Measurements from ENCODE around the gene PACSIN3. TPM values are rescaled to one million over a fixed set of nuclear protein-coding genes. Genes with fewer than 3 reads are reported as not detected.

The PACSIN3 gene
- total and polyA plus RNA-seq, 2 of the 13 experiments (the other 11 are each of a cell fraction or from before 2014, with no cell fraction given), result 47.9 to 93.3 TPM

DNA sequence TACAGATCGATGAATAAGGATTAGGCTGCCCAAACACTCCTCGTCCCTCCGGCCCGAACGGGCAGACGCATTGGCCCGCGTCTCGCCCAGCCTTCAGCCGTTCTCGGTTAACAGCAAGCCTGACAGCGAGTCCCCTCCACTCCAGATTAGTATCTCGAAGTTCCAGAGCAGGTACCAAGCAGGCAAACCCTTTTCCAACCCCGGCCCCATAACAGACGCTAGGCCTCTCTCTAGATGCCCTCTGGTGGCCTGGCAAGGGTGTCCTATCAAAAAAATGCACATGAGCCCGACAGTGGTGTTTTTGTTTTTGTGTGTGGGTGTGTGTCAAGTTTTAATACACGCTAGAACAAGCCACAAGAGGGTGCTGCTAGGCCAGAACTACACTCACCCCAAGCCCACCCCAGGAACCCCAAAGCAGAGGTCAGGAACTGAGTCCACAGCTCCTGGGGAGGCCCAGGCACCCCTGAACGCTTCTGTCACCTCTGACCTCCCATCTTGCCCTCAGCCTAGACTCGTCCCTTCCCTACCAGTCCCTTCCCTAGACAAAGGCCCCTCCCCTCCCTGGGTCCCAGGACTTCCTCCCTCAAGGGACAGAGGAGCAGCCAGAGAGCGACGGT is 8.9 kb downstream of the PACSIN3 start (continued):
- TF ChIP-seq NFKB2 (CRISPR knock-in tag; IDR thresholded peaks at IDR 0.05; ENCODE audit: borderline replicate concordance) (0 out of 2 replicates have a peak, but pooled peaks have one; percentile 20), ZFX (CRISPR knock-in tag; IDR thresholded peaks at IDR 0.05; ENCODE audit: low read depth) (0 out of 2 replicates have a peak, but pooled peaks have one; percentile 10), KLF12 (CRISPR knock-in tag; IDR thresholded peaks at IDR 0.05; ENCODE audit: borderline replicate concordance) (0 out of 2 replicates have a peak, but pooled peaks have one; percentile 30), ZNF468 (CRISPR knock-in tag; IDR thresholded peaks at IDR 0.05) (0 out of 2 replicates have a peak, but pooled peaks have one; percentile 59), ARID4A (CRISPR knock-in tag; IDR thresholded peaks at IDR 0.05; ENCODE audit: borderline replicate concordance) (peak; percentile 42; the same call in 1 of the 2 replicates), WIZ (CRISPR knock-in tag; IDR thresholded peaks at IDR 0.05) (0 out of 2 replicates have a peak, but pooled peaks have one; percentile 32), SMAD9 (CRISPR knock-in tag; IDR thresholded peaks at IDR 0.05) (0 out of 2 replicates have a peak, but pooled peaks have one; percentile 72), CEBPG (CRISPR knock-in tag; IDR thresholded peaks at IDR 0.05) (no peak), MIXL1 (CRISPR knock-in tag; IDR thresholded peaks at IDR 0.05) (peak; percentile 10; the same call in 1 of the 2 replicates), FOXO4 (CRISPR knock-in tag; conservative IDR thresholded peaks at IDR 0.05) (0 out of 2 replicates have a peak, but pooled peaks have one; percentile 69), MXD3 (CRISPR knock-in tag; IDR thresholded peaks at IDR 0.05) (no peak), HNRNPK (IDR thresholded peaks at IDR 0.05; ENCODE audit: low read depth, low read length, poor library complexity, severe bottlenecking) (peak; percentile 5), TCF7 (IDR thresholded peaks at IDR 0.05; ENCODE audit: low read depth) (no peak), U2AF1 (optimal IDR thresholded peaks at IDR 0.05; ENCODE audit: low read depth, low read length) (peak; percentile 24), ZHX1 (CRISPR knock-in tag; IDR thresholded peaks at IDR 0.05; ENCODE audit: low read depth) (no peak)
- TF ChIP-seq, protein P1, sequence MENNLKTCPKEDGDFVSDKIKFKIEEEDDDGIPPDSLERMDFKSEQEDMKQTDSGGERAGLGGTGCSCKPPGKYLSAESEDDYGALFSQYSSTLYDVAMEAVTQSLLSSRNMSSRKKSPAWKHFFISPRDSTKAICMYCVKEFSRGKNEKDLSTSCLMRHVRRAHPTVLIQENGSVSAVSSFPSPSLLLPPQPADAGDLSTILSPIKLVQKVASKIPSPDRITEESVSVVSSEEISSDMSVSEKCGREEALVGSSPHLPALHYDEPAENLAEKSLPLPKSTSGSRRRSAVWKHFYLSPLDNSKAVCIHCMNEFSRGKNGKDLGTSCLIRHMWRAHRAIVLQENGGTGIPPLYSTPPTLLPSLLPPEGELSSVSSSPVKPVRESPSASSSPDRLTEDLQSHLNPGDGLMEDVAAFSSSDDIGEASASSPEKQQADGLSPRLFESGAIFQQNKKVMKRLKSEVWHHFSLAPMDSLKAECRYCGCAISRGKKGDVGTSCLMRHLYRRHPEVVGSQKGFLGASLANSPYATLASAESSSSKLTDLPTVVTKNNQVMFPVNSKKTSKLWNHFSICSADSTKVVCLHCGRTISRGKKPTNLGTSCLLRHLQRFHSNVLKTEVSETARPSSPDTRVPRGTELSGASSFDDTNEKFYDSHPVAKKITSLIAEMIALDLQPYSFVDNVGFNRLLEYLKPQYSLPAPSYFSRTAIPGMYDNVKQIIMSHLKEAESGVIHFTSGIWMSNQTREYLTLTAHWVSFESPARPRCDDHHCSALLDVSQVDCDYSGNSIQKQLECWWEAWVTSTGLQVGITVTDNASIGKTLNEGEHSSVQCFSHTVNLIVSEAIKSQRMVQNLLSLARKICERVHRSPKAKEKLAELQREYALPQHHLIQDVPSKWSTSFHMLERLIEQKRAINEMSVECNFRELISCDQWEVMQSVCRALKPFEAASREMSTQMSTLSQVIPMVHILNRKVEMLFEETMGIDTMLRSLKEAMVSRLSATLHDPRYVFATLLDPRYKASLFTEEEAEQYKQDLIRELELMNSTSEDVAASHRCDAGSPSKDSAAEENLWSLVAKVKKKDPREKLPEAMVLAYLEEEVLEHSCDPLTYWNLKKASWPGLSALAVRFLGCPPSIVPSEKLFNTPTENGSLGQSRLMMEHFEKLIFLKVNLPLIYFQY (CRISPR knock-in tag; IDR thresholded peaks at IDR 0.05; ENCODE audit: borderline replicate concordance), result 0 out of 2 replicates have a peak, but pooled peaks have one; percentile 5
